SU-DHL-6 (cell line): ENCODE data around the gene SPRED2.

Experiments used
- H2AFZ ChIP-seq: fragments of 200-600 bp; sonication (generic); 2 replicates; pipeline ENCODE4 v1.6.1; 2014; ENCODE audit warnings: low read depth, mild to moderate bottlenecking, moderate library complexity, mixed read lengths, antibody characterized with exemption, low read length; ENCODE audit not compliant: severe bottlenecking
- H3F3A ChIP-seq: fragments of 200-600 bp; shearing (Covaris generic); 2 replicates; pipeline ENCODE4 v1.6.0; 2016; ENCODE audit warnings: antibody characterized with exemption, mild to moderate bottlenecking; ENCODE audit not compliant: insufficient read depth
- H3K27ac ChIP-seq: fragments of 200-600 bp; sonication (generic); 2 replicates; pipeline ENCODE4 v1.5.1; 2016; ENCODE audit warnings: low read depth, mild to moderate bottlenecking, low read length, moderate library complexity, mixed read lengths
- H3K27me3 ChIP-seq: fragments of 200-600 bp; sonication (generic), shearing (Covaris generic); 2 replicates; pipeline ENCODE4 v1.6.0; 2014; ENCODE audit warnings: mild to moderate bottlenecking, low read length
- H3K36me3 ChIP-seq: fragments of 200-600 bp; sonication (generic); 2 replicates; pipeline ENCODE4 v1.6.1; 2014; ENCODE audit warnings: mild to moderate bottlenecking, low read length, mixed read lengths
- H3K4me2 ChIP-seq: fragments of 300-600, 200-600 bp; shearing (Covaris generic), sonication (generic); 2 replicates; pipeline ENCODE4 v1.6.0; 2014; ENCODE audit warnings: low read length, low read depth, mild to moderate bottlenecking; ENCODE audit not compliant: poor library complexity, severe bottlenecking
- H3K4me3 ChIP-seq: fragments of 200-600 bp; sonication (generic); 2 replicates; pipeline ENCODE4 v1.5.1; 2014; ENCODE audit warnings: antibody characterized with exemption, low read length, mild to moderate bottlenecking, mixed read lengths; ENCODE audit not compliant: insufficient read depth, poor library complexity, severe bottlenecking
- H3K79me2 ChIP-seq: fragments of 200-600 bp; sonication (generic); 2 replicates; pipeline ENCODE4 v1.6.1; 2014; ENCODE audit warnings: mild to moderate bottlenecking, low read length, moderate library complexity; ENCODE audit not compliant: insufficient read depth
- H3K9ac ChIP-seq: fragments of 200-600 bp; sonication (generic); 2 replicates; pipeline ENCODE4 v1.7.0; 2014; ENCODE audit warnings: mild to moderate bottlenecking, low read length
- H3K9me2 ChIP-seq: fragments of 200-600 bp; sonication (generic); replicated peaks from 2 replicates; pipeline ENCODE4 v1.6.1; 2014; ENCODE audit warnings: low read length; ENCODE audit not compliant: insufficient read depth
- H3K9me3 ChIP-seq: fragments of 200-600 bp; sonication (generic); 2 replicates; pipeline ENCODE4 v1.6.1; 2014; ENCODE audit warnings: low read length, mixed read lengths; ENCODE audit not compliant: insufficient read depth
- H4K20me1 ChIP-seq: fragments of 200-600 bp; sonication (generic); 2 replicates; pipeline ENCODE4 v1.6.1; 2014; ENCODE audit warnings: low read depth, mild to moderate bottlenecking, antibody characterized with exemption, low read length, moderate library complexity, mixed read lengths
- EZH2phosphoT487 ChIP-seq: fragments of 200-600 bp; sonication (generic), shearing (Covaris generic); conservative IDR thresholded peaks from 2 replicates; pipeline ENCODE4 v1.6.1; 2018; ENCODE audit warnings: mild to moderate bottlenecking, antibody characterized with exemption, low read length, moderate library complexity, mixed read lengths
- TF ChIP-seq, protein P1 (sequence below): fragments of 200-600 bp; sonication (generic); IDR thresholded peaks from one replicate; pipeline ENCODE4 v1.5.1; 2017; ENCODE audit warnings: antibody characterized with exemption, mild to moderate bottlenecking, low read length, moderate library complexity; ENCODE audit not compliant: insufficient read depth, poor library complexity, severe bottlenecking

The SPRED2 gene

DNA sequence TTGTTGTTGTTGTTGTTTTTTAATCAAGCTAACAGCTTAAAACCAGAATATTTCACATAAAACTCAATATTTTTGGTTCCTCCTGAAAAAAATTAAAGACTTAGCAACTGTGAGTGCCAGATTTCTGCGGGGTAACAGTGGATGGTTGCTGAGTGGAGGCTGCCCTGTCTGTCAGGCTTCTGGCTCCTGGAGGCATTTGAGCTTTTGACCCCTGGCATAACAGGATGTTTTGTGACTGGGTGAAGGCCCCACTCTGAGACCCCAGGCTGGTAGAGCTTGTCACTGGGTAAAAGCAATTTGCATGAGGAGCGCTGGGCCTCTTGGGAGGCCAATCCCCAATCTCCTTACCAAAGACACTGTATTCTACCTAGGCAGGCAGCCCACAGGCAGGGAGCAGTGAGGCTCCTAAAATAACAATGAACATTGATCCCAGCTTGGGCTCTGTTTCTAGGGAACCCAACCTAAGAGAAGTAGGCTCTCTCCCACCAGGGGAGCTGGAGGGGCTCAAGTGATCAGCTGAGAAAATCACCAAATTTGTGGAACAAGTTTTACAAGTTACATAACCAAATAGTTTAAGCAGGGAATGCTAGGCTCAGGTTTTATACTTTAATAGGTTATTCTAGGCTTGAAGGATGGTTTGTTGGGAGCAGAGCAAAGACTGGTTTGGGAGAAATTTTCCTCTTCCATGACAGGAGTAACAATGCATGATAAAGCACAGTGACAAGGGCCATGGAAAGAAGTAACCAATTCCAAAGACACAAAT is 5.9 kb upstream of the SPRED2 start:
- no peak overlapping the region for H2AFZ ChIP-seq
- H3K4me3 ChIP-seq = no peak overlapping the region
- no peaks in the 10 kb centered on the region for H3K36me3 ChIP-seq
- no peak overlapping the region for H3K4me2 ChIP-seq
- no peak for TF ChIP-seq EZH2phosphoT487
- TF ChIP-seq, protein P1, sequence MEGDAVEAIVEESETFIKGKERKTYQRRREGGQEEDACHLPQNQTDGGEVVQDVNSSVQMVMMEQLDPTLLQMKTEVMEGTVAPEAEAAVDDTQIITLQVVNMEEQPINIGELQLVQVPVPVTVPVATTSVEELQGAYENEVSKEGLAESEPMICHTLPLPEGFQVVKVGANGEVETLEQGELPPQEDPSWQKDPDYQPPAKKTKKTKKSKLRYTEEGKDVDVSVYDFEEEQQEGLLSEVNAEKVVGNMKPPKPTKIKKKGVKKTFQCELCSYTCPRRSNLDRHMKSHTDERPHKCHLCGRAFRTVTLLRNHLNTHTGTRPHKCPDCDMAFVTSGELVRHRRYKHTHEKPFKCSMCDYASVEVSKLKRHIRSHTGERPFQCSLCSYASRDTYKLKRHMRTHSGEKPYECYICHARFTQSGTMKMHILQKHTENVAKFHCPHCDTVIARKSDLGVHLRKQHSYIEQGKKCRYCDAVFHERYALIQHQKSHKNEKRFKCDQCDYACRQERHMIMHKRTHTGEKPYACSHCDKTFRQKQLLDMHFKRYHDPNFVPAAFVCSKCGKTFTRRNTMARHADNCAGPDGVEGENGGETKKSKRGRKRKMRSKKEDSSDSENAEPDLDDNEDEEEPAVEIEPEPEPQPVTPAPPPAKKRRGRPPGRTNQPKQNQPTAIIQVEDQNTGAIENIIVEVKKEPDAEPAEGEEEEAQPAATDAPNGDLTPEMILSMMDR = no peak
- H3K9me2 ChIP-seq = no peaks in the 10 kb centered on the region
- no peaks in the 10 kb centered on the region for H4K20me1 ChIP-seq
- H3K79me2 ChIP-seq = no peaks in the 10 kb centered on the region
- H3K27me3 ChIP-seq = no peaks in the 10 kb centered on the region
- no peak overlapping the region for H3K9ac ChIP-seq
- H3K27ac ChIP-seq = no peak overlapping the region
- H3K9me3 ChIP-seq = no peaks in the 10 kb centered on the region
- peaks cover 27% of the 10 kb centered on the region for H3F3A ChIP-seq

DNA sequence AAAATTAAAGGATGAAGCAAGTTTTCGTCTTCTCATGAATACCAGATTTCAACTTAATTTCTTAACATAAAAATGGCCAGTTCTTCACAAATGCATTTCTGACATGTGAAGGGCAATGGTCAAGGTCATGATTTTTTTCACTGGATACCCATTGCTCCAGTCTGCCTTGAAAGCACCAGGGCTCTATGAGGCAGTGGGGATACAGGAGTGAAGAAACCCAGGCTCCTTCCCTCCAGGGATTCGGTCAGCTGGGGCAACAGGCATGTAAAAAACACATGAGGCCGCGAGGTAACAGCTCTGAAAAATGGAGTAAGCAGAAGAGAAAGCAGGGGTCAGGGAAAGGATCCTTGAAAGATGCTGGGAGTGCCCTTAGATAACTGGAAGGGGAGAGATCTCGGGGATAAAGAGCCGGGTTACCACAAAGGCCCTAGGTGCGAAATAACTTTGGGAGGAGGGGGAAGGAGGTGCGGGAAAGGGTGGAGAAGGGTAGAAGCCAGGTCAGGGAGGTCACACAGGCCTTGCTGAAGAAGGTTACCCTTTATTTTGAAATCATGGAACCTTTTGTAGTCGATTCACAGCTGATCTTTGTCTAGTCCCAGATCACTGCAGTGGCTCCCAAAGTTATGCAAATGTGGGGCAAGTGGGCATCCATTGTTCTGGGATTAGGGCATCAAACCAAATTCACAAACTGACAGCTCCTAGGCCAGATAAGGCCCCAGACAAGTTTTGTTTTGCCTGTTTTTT is 5.2 kb upstream of the SPRED2 start:
- Histone ChIP-seq H3K36me3 (no peaks in the 10 kb centered on the region), H2AFZ (no peak overlapping the region), H3F3A (peaks cover 27% of the 10 kb centered on the region), H4K20me1 (no peaks in the 10 kb centered on the region), H3K27me3 (no peaks in the 10 kb centered on the region), H3K27ac (no peak overlapping the region), H3K4me3 (no peak overlapping the region), H3K4me2 (peak overlapping the region; percentile 73), H3K9me3 (no peaks in the 10 kb centered on the region), H3K9ac (0 out of 2 replicates have a peak overlapping the region, but pooled peaks have one; percentile 67), H3K79me2 (no peaks in the 10 kb centered on the region; the same call in 1 of the 2 replicates), H3K9me2 (no peaks in the 10 kb centered on the region)
- TF ChIP-seq, protein P1 = no peak

DNA sequence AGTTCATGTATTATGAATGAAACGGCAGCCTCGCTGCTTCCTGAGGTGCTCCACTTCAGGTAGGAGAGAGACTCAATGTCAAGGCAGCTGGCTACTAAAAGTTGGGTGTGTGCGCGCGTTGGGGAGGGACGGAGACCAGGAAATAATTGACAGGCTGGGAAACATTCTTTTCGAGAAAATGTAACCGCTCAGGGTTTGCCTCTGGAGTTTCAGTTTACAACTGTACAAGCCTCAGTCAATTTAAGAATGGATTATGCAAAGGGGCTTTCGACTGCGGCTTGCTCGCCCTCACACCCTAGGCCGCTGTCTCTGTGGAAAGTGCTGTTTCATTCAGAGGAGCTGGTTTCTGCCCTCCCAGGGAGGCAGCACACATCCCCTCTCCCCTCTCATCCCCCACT is 4.4 kb upstream of the SPRED2 start:
- Histone ChIP-seq H3K4me3 (peak overlapping the region; percentile 58), H3K9me3 (no peaks in the 10 kb centered on the region), H3K9ac (peak overlapping the region; percentile 67), H3K9me2 (no peaks in the 10 kb centered on the region), H3K79me2 (peaks cover 3% of the 10 kb centered on the region; the same call in 1 of the 2 replicates), H3K4me2 (peak overlapping the region; percentile 73), H3K27me3 (no peaks in the 10 kb centered on the region), H2AFZ (peak overlapping the region; percentile 81), H3K36me3 (no peaks in the 10 kb centered on the region), H3F3A (peaks cover 27% of the 10 kb centered on the region), H3K27ac (peak overlapping the region; percentile 41), H4K20me1 (no peaks in the 10 kb centered on the region)
- TF ChIP-seq EZH2phosphoT487 = no peak
- TF ChIP-seq, protein P1 = no peak
